HepG2 (cell line): ENCODE measurements around the gene NIN. TPM values are rescaled to one million over a fixed set of nuclear protein-coding genes. Genes with fewer than 3 reads are reported as not detected.

Experiments used
- AHR ChIP-seq: IDR thresholded peaks from 2 replicates; pipeline ENCODE4 v1.6.1; 2018; ENCODE audit warnings: missing genetic modification reagents, missing compliant biosample characterization
- CBX2 ChIP-seq, 2 experiments: fragments of 200-600 bp in 1 of 2; sonication (generic); formaldehyde crosslinking in 1 of 2; IDR thresholded peaks; 2 replicates each; pipeline versions ENCODE4 v1.7.0 to v1.8.1; 2018 to 2022; ENCODE audit warnings: low read depth in 2 of 2, low read length in 1 of 2, mild to moderate bottlenecking in 1 of 2, missing genetic modification reagents in 1 of 2
- CCDC6 ChIP-seq: sonication (generic); formaldehyde crosslinking; IDR thresholded peaks from 2 replicates; pipeline ENCODE4 v1.8.1; 2022; ENCODE audit warnings: mild to moderate bottlenecking, missing genetic modification reagents, moderate library complexity
- ELF4 ChIP-seq: sonication (generic); formaldehyde crosslinking; IDR thresholded peaks from 2 replicates; pipeline ENCODE4 v1.5.0; 2020; ENCODE audit warnings: missing genetic modification reagents, mild to moderate bottlenecking, moderate library complexity, borderline replicate concordance
- FOXP4 ChIP-seq: sonication (generic); formaldehyde crosslinking; IDR thresholded peaks from 2 replicates; pipeline ENCODE4 v1.4.0; 2020; ENCODE audit warnings: missing genetic modification reagents
- HHEX ChIP-seq: IDR thresholded peaks from 2 replicates; pipeline ENCODE4 v1.6.1; 2016; ENCODE audit warnings: control low read depth
- HMGA1 ChIP-seq: sonication (generic); formaldehyde crosslinking; conservative IDR thresholded peaks from 2 replicates; pipeline ENCODE4 v1.4.0; 2020; ENCODE audit warnings: missing genetic modification reagents
- IKZF5 ChIP-seq: IDR thresholded peaks from 2 replicates; pipeline ENCODE4 v1.6.1; 2018; ENCODE audit warnings: missing genetic modification reagents, mild to moderate bottlenecking, missing compliant biosample characterization
- MXD3 ChIP-seq: IDR thresholded peaks from 2 replicates; pipeline ENCODE4 v1.6.1; 2016; ENCODE audit warnings: mild to moderate bottlenecking, missing biosample characterization, missing genetic modification reagents
- MXI1 ChIP-seq: IDR thresholded peaks from 3 replicates; pipeline ENCODE4 v1.6.1; 2012; ENCODE audit warnings: low read depth, low read length, inconsistent platforms, borderline replicate concordance
- NFE2 ChIP-seq: sonication (generic); formaldehyde crosslinking; IDR thresholded peaks from 2 replicates; pipeline ENCODE4 v1.4.0; 2020; ENCODE audit warnings: missing genetic modification reagents
- NFRKB ChIP-seq: fragments of 450-650 bp; IDR thresholded peaks from 2 replicates; pipeline ENCODE4 v1.6.1; 2017
- PHF8 ChIP-seq: sonication (generic); formaldehyde crosslinking; IDR thresholded peaks from 2 replicates; pipeline ENCODE4 v1.5.0; 2020; ENCODE audit warnings: missing genetic modification reagents
- RAD21 ChIP-seq: fragments of 450-650 bp; formaldehyde crosslinking; IDR thresholded peaks from 2 replicates; pipeline ENCODE4 v1.5.0; 2020; ENCODE audit warnings: mild to moderate bottlenecking
- RBAK ChIP-seq: sonication (generic); formaldehyde crosslinking; IDR thresholded peaks from 2 replicates; pipeline ENCODE4 v1.5.1; 2020; ENCODE audit warnings: mild to moderate bottlenecking, missing genetic modification reagents
- RCOR2 ChIP-seq: IDR thresholded peaks from 2 replicates; pipeline ENCODE4 v1.6.1; 2016; ENCODE audit warnings: missing biosample characterization, missing genetic modification reagents
- RFX3 ChIP-seq: IDR thresholded peaks from 2 replicates; pipeline ENCODE4 v1.6.1; 2016; ENCODE audit warnings: missing biosample characterization, missing genetic modification reagents
- RFXAP ChIP-seq: sonication (generic); formaldehyde crosslinking; IDR thresholded peaks from 2 replicates; pipeline ENCODE4 v1.4.0; 2020; ENCODE audit warnings: missing genetic modification reagents, borderline replicate concordance
- SP140L ChIP-seq: sonication (generic); formaldehyde crosslinking; IDR thresholded peaks from 2 replicates; pipeline ENCODE4 v1.4.0; 2020; ENCODE audit warnings: missing genetic modification reagents, borderline replicate concordance
- TBX2 ChIP-seq: sonication (generic); formaldehyde crosslinking; IDR thresholded peaks from 2 replicates; pipeline ENCODE4 v1.5.0; 2020; ENCODE audit warnings: missing genetic modification reagents, mild to moderate bottlenecking, borderline replicate concordance
- THAP7 ChIP-seq: sonication (generic); formaldehyde crosslinking; IDR thresholded peaks from 2 replicates; pipeline ENCODE4 v1.8.1; 2023; ENCODE audit warnings: mild to moderate bottlenecking, missing genetic modification reagents
- ZBTB8A ChIP-seq: sonication (generic); formaldehyde crosslinking; IDR thresholded peaks from 2 replicates; pipeline ENCODE4 v1.4.0; 2020; ENCODE audit warnings: mild to moderate bottlenecking, low read depth, missing genetic modification reagents, borderline replicate concordance
- ZNF207 ChIP-seq: fragments of 450-650 bp; IDR thresholded peaks from 2 replicates; pipeline ENCODE4 v1.6.1; 2016; ENCODE audit warnings: antibody characterized with exemption, borderline replicate concordance
- ZNF354B ChIP-seq: sonication (generic); formaldehyde crosslinking; IDR thresholded peaks from 2 replicates; pipeline ENCODE4 v1.8.0; 2022; ENCODE audit warnings: mild to moderate bottlenecking, missing genetic modification reagents
- ZNF441 ChIP-seq: sonication (generic); formaldehyde crosslinking; IDR thresholded peaks from 2 replicates; pipeline ENCODE4 v1.7.0; 2021; ENCODE audit warnings: missing genetic modification reagents, borderline replicate concordance
- ZNF619 ChIP-seq: sonication (generic); formaldehyde crosslinking; IDR thresholded peaks from 2 replicates; pipeline ENCODE4 v1.4.0; 2020; ENCODE audit warnings: mild to moderate bottlenecking, missing genetic modification reagents
- ZNF674 ChIP-seq: sonication (generic); formaldehyde crosslinking; IDR thresholded peaks from 2 replicates; pipeline ENCODE4 v1.5.0; 2020; ENCODE audit warnings: low read depth, mild to moderate bottlenecking, missing genetic modification reagents
- ZNF772 ChIP-seq: sonication (generic); formaldehyde crosslinking; IDR thresholded peaks from 2 replicates; pipeline ENCODE4 v1.5.0; 2020; ENCODE audit warnings: mild to moderate bottlenecking, missing genetic modification reagents
- ZNF780A ChIP-seq: sonication (generic); formaldehyde crosslinking; IDR thresholded peaks from 2 replicates; pipeline ENCODE4 v1.8.0; 2022; ENCODE audit warnings: mild to moderate bottlenecking, missing genetic modification reagents, moderate library complexity
- polyA plus RNA-seq, 8 experiments: library from polyadenylated mRNA; depleted of rRNA in 3 of 8; stranded (reverse) in 7 of 8; unstranded in 1 of 8; fragments of >200 nt; fragmentation: Illumina TruSeq in 4 of 8; extraction: Trizol in 4 of 8; gene quantifications; 2 replicates each; pipeline versions ENCODE4 v1.2.1 to v1.2.3, GENCODE V29; 2011 to 2016; ENCODE audit warnings: low read depth in 4 of 8, missing spikeins in 1 of 8, mixed read lengths in 1 of 8; ENCODE audit not compliant: insufficient read depth in 1 of 8
- total RNA-seq, 5 experiments: library from RNA; depleted of rRNA; stranded (reverse); fragments of >200 nt; fragmentation: Illumina TruSeq; extraction: Trizol; gene quantifications; 2 replicates each; pipeline ENCODE4 v1.2.3, GENCODE V29; 2016; ENCODE audit warnings: low read depth in 1 of 5

The NIN gene
- total and polyA plus RNA-seq, 2 of the 13 experiments (the other 11 are each of a cell fraction or from before 2014, with no cell fraction given) = 2.8 to 9.7 TPM

GRCh38 chr14:50839048-50839447 lies 8.1 kb upstream of the NIN start (continued):
- TF ChIP-seq FOXP4 (CRISPR knock-in tag) (no peak), MXD3 (CRISPR knock-in tag) (no peak), ZNF772 (CRISPR knock-in tag) (no peak), NFE2 (CRISPR knock-in tag) (no peak), NFRKB (no peak), THAP7 (CRISPR knock-in tag) (no peak), ZNF354B (no peak), RFX3 (CRISPR knock-in tag) (no peak), ZNF619 (no peak), RBAK (CRISPR knock-in tag) (no peak), CBX2 (IDR thresholded peaks at IDR 0.05; ENCODE audit: low read depth, low read length) (no peak), CBX2 (CRISPR knock-in tag; IDR thresholded peaks at IDR 0.05; ENCODE audit: low read depth) (no peak), ZNF674 (CRISPR knock-in tag) (no peak), AHR (no peak), SP140L (CRISPR knock-in tag) (no peak), ZNF207 (no peak), HHEX (CRISPR knock-in tag) (0 out of 2 replicates have a peak, but pooled peaks have one; percentile 19), ZNF441 (no peak), RCOR2 (CRISPR knock-in tag) (no peak; the same call in 1 of the 2 replicates), TBX2 (CRISPR knock-in tag) (no peak), MXI1 (no peak; the same call in 2 of the 3 replicates), CCDC6 (CRISPR knock-in tag) (no peak), RFXAP (CRISPR knock-in tag) (no peak), PHF8 (CRISPR knock-in tag) (no peak), HMGA1 (CRISPR knock-in tag) (no peak), RAD21 (CRISPR knock-in tag) (no peak), ELF4 (CRISPR knock-in tag) (no peak), ZNF780A (CRISPR knock-in tag) (no peak), ZBTB8A (CRISPR knock-in tag) (no peak), IKZF5 (0 out of 2 replicates have a peak, but pooled peaks have one; percentile 37)
